GM18507 (cell line): ENCODE results near the gene SERPINA5.
"Not testable (repeated sequence)": the region's sequence is repeated elsewhere in the genome, so short reads cannot be mapped to it uniquely, and the experiment has no call there.

Source experiments
- DNase-seq: peaks from one replicate; pipeline ENCODE4 v3.0.0; 2011; ENCODE audit warnings: low read depth; ENCODE audit not compliant: insufficient read length; ENCODE audit errors: extremely low spot score
- FAIRE-seq: peaks from 2 replicates; lab custom pipeline; 2011; peaks lifted over from hg19 to GRCh38; lab: Jason Lieb, UNC

Gene SERPINA5

DNA sequence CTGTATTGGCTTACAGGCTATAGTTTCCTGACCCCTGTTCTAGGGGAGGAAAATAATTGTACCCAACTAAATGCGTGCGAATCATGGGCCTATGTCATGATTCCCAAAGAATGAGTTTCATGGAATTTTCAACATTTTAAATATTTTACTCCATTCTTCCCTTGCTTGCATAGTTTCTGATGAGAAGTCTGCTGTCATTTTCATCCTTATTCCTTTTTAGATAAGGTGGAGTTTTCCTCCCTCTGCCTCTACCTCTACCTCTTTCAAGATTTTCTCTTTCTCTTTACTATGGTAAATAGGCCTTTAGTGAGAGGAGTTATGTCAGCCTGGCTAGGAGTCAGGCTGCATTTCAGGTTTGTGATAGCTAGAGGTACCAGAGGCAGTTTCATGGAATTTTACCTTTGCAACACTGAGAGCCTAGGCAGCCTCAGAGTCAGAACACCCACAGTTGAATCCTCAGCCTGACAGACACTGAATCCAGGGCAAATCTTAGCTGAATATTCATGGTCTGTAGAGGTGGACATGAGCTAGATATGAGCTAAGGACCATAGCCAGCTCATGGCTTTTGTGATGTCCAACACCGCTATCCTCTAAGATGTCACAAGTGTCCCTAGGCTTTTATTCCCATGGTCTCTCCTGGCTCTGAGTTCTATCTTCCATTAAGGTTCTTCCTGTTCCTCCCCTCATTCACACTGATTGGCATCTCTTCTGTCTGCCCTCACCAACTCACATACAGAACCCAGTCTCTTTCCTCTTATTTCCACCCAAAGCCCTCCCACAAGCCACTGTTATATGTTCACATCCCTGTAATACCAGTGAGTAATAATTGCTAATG is 37.0 kb downstream of the SERPINA5 start:
- FAIRE-seq (no peak), DNase-seq (no peak)

DNA sequence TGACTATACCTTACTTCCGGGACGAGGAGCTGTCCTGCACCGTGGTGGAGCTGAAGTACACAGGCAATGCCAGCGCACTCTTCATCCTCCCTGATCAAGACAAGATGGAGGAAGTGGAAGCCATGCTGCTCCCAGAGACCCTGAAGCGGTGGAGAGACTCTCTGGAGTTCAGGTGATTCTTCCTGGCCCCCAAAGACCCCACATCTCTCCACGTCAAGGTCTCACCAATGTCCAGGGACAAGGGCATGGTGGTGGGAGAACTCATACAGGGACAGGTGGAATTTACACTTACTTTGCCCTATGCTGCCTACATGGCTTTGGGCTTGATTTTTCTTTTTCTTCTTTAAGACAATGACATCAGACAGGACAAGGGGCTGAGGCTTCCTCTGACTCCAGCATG is 38.1 kb downstream of the SERPINA5 start:
- no peak for FAIRE-seq
- no peak for DNase-seq

DNA sequence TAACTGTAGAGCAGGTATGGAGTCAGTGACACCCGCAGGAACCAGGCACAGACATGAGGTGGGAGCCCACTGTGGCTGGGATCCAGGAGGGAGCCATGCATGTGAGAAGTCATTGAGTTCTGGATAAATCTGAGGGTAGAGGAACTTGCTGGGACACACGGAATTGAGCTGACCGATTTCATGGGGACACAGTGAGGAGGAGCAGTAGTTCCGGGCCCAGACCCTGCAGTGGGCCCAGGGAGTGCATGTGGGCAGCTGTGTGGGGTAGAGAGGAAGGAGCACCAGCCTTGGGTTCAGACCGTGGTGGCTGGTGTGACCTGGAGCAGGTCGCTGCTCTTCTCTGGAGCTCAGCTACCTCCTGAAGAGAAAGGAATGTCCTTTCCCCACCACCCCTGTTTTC is 39.4 kb downstream of the SERPINA5 start:
- DNase-seq, result no peak
- no peak for FAIRE-seq

DNA sequence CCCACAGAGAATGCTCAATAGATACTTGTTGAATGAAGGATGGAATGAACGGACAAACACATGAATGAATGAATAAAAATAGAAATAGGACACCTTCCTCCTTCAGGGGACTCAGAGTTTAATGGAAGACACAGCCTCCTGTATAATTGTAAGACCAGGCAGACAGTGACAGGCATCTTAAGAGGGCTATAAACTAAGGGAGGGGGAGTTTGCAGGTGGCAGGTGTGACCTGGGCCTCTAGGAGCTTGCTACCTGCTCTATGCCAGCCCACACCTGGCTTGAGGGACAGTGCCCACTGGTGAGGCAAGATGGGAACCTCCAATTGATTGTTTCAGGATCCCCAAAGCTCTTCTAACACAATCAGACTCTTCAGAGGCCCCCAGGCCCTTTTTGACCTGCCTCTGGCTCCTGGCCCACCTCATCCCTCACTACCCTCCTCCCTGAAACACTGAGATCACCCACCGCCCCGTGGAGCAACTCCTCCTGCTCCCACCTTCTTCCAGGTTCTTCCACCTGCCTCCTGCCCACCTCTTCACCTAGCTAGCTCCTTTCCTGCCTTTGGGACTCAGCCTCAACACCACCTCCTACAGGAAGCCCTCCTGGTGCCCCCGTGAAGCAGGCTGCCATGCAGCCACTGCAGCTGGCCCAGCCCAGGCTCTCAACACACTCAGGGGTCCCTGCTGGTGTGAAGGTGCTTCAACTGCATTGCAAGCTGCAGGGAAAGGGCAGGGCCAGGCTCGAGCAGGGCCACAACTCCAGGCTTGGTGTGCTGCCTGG is 40.3 kb downstream of the SERPINA5 start:
- no peak for FAIRE-seq
- DNase-seq, result no peak

DNA sequence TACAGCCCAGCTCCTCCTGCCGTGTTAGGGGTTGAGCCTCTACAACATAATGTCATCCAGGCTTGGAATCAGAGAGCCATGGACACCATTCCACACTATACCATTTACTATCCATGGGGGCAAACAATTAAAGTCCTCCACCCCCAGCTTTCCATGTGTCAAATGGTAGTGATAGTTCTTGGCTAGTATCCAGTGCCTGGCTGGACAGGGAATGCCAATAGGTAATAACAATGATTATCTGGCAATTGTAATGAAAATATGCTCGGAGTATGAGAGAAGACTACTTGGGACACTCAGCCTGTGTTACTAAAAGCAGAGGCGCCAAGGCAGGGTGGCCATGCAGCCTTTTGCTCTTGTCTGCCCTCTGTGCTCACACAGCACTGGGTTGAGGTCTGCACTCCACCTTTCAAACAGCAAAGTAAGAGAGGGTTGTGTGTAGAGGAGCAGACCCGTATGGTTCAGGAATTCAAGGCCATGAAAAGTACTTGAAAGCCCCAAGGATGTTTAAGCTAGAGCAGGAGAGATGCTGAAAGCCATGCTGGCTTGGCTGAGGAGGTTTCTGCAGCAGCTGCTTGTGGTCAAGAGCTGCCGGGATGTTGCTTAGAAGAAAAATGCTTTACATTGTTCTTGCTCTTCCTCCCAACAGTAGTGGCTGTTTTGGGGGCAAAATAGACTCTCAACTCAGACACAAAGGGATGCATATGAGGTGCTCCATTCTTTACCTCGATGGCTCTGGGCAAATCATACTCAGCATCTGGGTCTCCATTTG is 41.6 kb downstream of the SERPINA5 start:
- no peak for DNase-seq
- FAIRE-seq, result no peak

DNA sequence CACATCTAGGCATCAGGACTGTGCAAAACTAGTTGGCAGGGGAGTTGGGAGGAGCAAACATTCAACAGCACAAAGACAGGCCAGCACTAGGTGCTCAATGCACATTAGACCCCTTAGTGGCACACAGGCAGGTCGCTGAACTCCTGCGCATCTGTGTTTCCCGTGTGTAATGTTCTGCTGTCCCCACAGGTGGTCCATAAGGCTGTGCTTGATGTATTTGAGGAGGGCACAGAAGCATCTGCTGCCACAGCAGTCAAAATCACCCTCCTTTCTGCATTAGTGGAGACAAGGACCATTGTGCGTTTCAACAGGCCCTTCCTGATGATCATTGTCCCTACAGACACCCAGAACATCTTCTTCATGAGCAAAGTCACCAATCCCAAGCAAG is 42.2 kb downstream of the SERPINA5 start:
- no peak for FAIRE-seq

DNA sequence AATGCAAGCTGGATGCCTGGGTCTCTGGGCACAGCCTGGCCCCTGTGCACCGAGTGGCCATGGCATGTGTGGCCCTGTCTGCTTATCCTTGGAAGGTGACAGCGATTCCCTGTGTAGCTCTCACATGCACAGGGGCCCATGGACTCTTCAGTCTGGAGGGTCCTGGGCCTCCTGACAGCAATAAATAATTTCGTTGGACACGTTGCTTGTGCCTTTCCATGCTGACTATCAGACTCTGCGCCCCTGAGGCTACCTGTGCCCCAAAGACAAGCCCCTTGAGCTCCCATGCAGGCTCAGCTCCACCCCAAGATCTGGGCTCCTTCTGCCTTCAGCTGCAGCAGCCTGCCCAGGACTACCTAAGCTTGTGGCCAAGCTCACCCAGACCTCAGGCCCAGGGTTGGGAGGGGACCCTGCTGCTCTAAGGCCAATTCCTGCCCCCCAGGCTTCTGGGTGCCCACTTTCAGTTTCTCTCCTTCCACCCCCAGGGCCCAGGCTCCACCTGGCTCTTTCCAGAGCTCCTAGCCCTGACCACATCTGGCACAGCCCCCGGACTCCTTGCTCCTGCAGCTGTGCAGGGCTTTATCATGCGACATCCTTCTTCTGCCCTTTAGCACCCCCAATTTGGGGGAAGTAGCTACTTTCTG is 42.8 kb downstream of the SERPINA5 start:
- FAIRE-seq (no peak), DNase-seq (no peak)

More for the DNA sequence above, 42.2 kb downstream of the SERPINA5 start:
- no peak for DNase-seq

DNA sequence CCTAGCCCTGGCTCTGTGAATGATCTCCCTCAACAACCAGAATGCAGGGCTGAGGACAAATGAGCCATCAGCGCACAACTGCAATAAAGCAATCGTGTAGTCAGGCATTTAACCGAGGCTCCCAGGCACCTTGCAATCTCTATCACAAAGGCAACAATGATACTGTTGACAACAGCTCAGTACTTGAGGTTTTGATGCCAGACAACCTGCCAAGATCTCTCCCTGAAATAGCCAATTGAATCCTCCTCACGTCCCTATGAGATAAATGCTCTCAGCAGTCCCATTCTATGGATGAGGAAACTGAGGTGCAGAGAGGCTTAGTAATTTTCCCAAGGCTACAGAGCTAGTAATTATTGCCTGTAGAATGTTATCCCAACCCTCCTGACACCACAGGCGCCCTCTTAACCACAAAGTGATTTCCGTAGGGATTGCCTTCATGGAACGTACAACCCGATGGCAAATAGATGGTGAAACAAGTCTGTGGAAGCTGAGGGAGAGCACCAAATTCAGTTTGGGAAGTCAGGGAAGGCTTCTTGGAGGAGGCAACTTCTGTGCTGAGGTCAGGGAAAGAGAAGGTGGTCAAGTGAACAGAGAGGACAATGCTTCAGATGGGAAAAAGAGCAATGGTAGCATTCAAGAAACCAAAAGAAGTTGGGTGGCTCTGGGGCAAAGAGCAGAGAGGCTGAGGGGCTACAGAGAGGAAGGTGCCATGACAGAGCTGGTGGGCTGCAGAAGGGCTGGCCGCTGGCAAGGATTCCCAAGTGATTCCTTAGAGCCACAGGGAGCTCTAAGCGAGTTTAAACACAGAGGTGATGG is 43.5 kb downstream of the SERPINA5 start:
- DNase-seq (no peak), FAIRE-seq (no peak)

DNA sequence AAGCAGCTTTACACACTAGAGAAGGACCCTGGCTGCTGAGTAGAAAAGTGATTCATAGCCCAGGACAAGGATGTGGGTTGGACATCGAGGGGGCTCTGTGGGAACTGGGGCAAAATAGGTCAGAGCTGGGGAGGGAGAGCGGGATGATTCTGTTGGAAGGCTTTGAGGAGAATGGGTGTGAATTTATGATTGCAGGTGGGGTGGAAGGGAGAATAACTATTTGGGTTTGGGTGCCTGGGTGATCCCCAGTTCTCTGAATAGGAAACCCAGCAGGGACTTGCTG is 44.1 kb downstream of the SERPINA5 start:
- no peak for DNase-seq
- FAIRE-seq, result no peak

DNA sequence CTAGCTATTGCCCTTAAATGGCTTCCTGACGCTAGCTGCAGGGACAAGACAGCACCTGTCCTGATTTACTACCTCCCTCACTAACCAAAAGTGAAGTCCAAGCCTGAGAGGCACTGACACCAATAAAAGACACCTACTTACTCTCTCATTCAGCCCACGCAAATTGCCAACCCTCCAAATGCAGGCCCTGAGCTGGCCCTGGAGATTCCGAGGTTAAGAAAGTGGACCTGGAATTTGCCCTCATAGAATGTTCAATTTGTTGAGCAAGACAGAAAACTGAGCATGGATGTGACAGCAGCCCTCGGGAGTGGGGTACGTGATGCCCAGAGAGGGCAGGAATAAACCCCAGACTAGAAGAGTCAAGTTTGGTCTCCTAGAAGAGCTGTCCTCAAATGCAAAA is 47.4 kb downstream of the SERPINA5 start:
- no peak for FAIRE-seq
- DNase-seq, result no peak

DNA sequence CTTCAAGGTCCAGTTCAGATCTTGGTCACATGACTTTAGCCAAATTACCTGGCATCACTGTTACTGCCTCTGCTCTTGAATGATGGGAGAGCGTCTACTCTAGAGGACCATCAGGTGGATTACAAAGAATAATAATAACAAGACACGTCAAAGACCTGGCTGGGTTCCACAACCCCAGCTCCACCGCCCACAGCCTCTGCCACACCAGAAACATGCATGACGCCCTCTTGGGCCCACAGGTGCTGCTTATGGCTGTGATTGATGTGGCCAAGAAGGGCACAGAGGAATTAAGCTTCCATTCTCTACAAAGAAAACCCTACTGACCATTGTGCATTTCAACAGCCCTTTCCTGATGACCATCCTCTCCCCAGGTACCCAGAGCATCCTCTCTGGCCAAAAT is 49.2 kb downstream of the SERPINA5 start:
- FAIRE-seq (no peak), DNase-seq (no peak)

DNA sequence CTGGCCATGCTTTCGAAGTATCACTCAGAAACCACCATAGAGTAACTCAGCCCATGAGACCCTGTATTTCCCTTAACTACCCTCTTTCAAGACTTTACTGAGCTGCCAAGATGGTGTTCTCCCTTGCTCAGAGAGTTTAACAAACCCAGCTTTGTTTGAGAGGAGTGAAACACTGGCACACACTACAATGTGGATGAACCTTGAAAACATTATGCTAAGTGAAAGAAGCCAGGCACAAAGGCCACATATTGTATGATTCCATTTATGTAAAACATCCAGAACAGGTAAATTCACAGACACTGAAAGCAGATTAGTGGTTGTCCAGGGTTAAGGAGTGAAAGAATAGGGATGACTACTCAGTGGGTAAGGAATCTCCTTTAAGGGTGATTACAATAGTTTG is 49.8 kb downstream of the SERPINA5 start:
- DNase-seq (no peak), FAIRE-seq (peak; percentile 15)

DNA sequence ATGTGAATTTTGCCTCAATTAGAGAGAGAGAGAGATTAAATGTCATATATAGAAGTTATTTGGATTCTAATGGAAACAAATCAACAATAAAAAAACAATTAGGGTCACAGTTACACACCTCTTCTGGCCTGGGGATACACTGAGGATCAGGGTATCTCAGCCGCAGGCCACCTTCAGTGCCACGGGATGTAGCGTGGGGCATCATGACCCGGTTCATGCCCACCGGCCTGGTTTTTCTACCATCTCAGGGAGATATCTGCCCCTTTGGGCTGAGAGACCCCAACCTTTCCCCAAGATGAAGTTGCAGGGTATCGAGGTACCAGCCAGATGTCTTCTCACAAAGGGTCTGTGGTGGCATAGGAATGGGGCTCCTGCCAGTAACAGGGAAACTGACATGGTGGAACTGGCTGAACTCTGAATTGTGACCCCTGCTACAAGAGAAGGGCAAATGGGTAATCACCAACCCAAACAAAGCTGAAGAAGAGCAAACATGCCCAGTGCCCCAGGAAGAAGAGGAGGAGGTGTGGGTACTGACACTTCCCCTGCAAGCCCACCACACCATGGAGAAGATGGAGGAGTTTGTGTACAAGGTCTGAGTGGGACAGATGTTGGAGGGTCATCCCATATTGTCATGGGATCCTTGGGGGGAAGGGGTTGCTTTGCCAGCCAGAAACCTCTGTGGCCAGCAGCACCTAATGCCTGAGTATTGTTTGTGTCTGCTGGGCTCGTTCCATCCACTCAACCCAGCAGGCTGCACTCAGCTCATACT is 50.5 kb downstream of the SERPINA5 start:
- DNase-seq (no peak), FAIRE-seq (no peak)

DNA sequence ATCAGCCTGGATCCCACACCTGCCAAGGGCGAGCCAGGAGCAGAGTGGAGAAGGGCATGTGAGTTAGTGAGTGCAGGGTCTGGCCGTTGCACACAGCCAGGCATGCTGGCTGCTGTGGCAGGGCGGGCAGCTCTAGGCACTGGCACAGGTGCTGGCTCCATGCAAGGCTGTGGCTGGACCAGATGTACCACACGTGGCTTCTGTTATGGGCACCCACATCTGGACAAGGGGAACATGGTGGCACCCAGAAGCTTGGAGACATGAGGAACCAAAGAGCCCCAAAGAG is 51.0 kb downstream of the SERPINA5 start:
- no peak for DNase-seq
- no peak for FAIRE-seq

DNA sequence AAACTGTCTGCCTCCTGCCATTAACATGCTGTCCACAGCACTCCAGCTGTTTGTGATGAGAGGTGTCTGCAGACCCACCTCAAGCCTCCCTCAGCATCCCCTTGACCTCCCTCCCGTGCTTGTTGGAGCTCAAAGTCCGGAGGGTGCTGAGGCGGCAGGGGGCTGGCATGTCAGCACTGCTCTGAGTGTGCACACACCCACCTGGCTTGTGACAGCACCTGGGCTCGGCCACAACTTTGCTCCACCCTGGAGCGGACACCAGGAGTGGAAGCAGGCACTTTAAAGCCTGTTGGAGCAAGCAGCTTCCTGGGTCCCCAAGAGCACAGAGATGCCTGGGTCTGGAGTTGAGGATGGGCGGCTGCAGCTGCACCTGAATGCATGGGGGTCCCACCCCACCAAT is 51.9 kb downstream of the SERPINA5 start:
- DNase-seq (no peak), FAIRE-seq (no peak)

DNA sequence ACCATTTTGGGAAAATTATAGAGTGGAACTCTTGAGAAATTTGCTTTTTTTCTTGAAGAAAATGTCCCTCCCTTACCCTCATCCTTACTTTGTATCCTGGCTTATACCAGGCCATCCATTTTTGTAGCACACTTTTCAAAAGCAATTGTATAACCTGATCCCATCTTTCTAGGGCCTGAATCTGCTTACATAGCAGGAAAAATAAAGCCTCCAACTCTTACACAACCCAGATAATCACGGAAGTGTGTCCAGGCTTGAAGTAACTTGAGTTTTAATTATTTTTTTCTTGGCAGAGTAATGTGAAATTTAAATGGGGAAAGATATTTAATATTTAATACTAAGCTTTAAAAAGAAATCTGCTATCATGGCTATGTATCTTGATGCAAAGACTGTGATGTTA is 53.9 kb downstream of the SERPINA5 start:
- DNase-seq (no peak), FAIRE-seq (no peak)

DNA sequence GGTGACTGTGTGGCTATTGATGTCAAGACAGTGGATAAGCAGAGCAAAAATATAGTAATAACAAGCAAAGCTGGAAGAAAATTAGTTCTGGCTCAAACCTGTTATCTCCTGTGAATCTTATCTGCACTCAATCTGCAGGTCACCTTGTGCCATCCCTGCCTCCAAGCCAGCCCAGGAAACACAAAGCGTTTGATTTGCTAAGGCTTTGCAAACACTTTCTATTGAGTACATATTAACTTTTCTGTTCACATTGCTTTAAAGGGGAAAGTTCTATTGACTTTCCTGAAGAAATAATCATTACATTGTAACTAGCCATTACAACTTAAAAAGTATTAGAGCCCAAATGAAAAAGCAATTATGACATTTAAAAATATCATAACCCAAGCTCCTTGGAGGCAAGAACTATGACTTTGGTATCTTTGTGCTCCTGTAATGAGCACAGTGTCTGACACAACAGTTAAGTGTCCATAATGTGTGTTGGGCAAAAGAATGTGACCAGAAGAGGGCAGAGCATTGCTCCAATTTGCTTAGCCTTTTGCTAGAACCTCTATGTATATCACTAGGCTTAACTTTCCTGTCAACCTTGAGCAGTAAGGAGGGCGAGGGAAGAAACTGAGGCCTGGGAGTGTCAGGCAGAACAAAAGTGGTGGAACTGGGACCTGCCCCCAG is 55.7 kb downstream of the SERPINA5 start:
- DNase-seq (no peak), FAIRE-seq (no peak)

DNA sequence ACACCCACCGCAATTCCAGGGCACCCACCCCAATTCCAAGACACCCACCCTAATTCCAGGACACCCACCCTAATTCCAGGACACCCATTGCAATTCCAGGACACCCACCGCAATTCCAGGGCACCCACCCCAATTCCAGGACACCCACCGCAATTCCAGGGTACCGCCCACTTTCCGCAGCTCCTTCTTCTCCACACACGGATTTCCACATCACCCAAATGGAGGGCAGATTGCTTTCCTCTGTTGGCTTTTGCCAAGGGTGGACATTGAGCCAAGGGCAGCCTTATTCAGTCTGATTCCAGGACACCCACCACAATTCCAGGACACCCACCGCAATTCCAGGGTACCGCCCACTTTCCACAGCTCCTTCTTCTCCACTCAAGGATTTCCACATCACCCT is 56.6 kb downstream of the SERPINA5 start:
- FAIRE-seq, DNase-seq: not testable (repeated sequence)
